ENCODE data around the gene SDR42E2.
"Not testable (repeated sequence)": the region's sequence is repeated elsewhere in the genome, so short reads cannot be mapped to it uniquely, and the experiment has no call there.

SDR42E2 gene

GRCh38 chr16:22163806-22164205 lies 1.5 kb downstream of the SDR42E2 start:
- DNase-seq = no peak

GRCh38 chr16:22164482-22164881 lies 2.2 kb downstream of the SDR42E2 start:
- no peak for DNase-seq

- no peak for DNase-seq
These were observed 3.4 kb downstream of the SDR42E2 start for GRCh38 chr16:22165508-22166285.

GRCh38 chr16:22171953-22172352 lies 9.6 kb downstream of the SDR42E2 start:
- DNase-seq = no peak

- DNase-seq = not testable (repeated sequence)
These were observed 10.3 kb downstream of the SDR42E2 start for GRCh38 chr16:22172642-22173041.

GRCh38 chr16:22174642-22175041 lies 12.3 kb downstream of the SDR42E2 start:
- no peak for DNase-seq

- DNase-seq = no peak
These were observed 15.9 kb downstream of the SDR42E2 start for GRCh38 chr16:22177968-22178930.

GRCh38 chr16:22181426-22181825 lies 19.1 kb downstream of the SDR42E2 start:
- no peak for DNase-seq

- no peak for DNase-seq
These were observed 19.5 kb downstream of the SDR42E2 start for GRCh38 chr16:22181843-22182242.

GRCh38 chr16:22183335-22183734 lies 21.0 kb downstream of the SDR42E2 start:
- DNase-seq = no peak

GRCh38 chr16:22183901-22184614 lies 21.8 kb downstream of the SDR42E2 start:
- DNase-seq = peak; percentile 33

GRCh38 chr16:22184615-22184968 lies 22.3 kb downstream of the SDR42E2 start:
- no peak for DNase-seq

- no peak for DNase-seq
These were observed 24.2 kb downstream of the SDR42E2 start for GRCh38 chr16:22186517-22186916.

GRCh38 chr16:22188267-22188594 lies 25.9 kb downstream of the SDR42E2 start:
- no peak for DNase-seq

GRCh38 chr16:22188595-22189442 lies 26.5 kb downstream of the SDR42E2 start:
- peak; percentile 80 for DNase-seq

GRCh38 chr16:22189473-22190080 lies 27.3 kb downstream of the SDR42E2 start:
- no peak for DNase-seq

- DNase-seq = peak; percentile 99
These were observed 27.9 kb downstream of the SDR42E2 start for GRCh38 chr16:22190081-22190775.

GRCh38 chr16:22190776-22191531 lies 28.6 kb downstream of the SDR42E2 start:
- peak; percentile 99 for DNase-seq

- DNase-seq = peak; percentile 46
These were observed 29.4 kb downstream of the SDR42E2 start for GRCh38 chr16:22191532-22192260.
